Suprapubic skin (tissue), 4 donors: ENCODE results near the gene EYA3.

Experiments
- EP300 ChIP-seq: sonication (generic); formaldehyde crosslinking; IDR thresholded peaks from one replicate; pipeline ENCODE4 v1.6.1; 2017; ENCODE audit warnings: antibody characterized with exemption
- POLR2A ChIP-seq, 2 donors: fragments of 450-650 bp; IDR thresholded peaks; one replicate each; pipeline ENCODE4 v1.6.1; 2017; ENCODE audit warnings: antibody characterized with exemption in 2 of 2, mild to moderate bottlenecking in 2 of 2, moderate library complexity in 2 of 2
- POLR2AphosphoS5 ChIP-seq, 3 donors: sonication (generic); formaldehyde crosslinking; IDR thresholded peaks; one replicate each; pipeline ENCODE4 v1.6.1; 2017; ENCODE audit warnings: antibody characterized with exemption in 3 of 3

DNA sequence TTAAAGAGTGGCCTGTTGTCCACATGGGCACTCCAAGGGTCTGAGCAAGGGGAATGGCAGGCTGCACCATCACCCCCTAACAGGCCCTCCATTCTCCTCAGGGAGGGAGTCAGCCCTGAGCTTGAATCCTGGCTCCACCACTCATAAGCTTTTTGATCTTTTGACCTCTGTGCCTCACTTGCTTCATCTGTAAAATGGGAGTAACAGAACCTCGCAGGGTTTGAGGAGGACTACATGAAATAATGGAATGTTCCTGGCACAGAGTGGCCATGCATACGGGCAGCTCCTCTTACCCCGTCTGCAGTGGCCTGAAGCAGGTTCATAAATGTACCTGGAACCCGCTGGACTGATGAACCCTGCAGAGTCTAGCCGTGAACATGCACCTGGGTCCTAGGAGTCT lies 130.8 kb downstream of the EYA3 start:
- TF ChIP-seq POLR2A (IDR thresholded peaks at IDR 0.05) (no peak), EP300 (no peak), POLR2AphosphoS5 (IDR thresholded peaks at IDR 0.05) (no peak)
